Measurements from ENCODE around the gene TMEM200C. TPM values are rescaled to one million over a fixed set of nuclear protein-coding genes. Genes with fewer than 3 reads are reported as not detected.

TMEM200C gene
- total and polyA plus RNA-seq, 8 donors = 0.79 to 4.9 (median 2.1) TPM

GRCh38 chr18:5914951-5915350 lies 19.6 kb upstream of the TMEM200C start:
- no peaks in the 10 kb centered on the region for H3K9me3 ChIP-seq
- DNase-seq (no peak), ATAC-seq (no peak)
- no peak for TF ChIP-seq CTCF (IDR thresholded peaks at IDR 0.05)
- H3K4me3 ChIP-seq = no peak overlapping the region
- no peaks in the 10 kb centered on the region for H3K36me3 ChIP-seq
- H3K27me3 ChIP-seq = no peaks in the 10 kb centered on the region
- H3K27ac ChIP-seq = no peak overlapping the region
- intact Hi-C loops (cut with DNase I) = no loop called here
- no peaks in the 10 kb centered on the region for H3K4me1 ChIP-seq

GRCh38 chr18:5914016-5914415 lies 18.7 kb upstream of the TMEM200C start:
- no peak for DNase-seq
- no peak for ATAC-seq
- H3K36me3 ChIP-seq = no peaks in the 10 kb centered on the region

DNA sequence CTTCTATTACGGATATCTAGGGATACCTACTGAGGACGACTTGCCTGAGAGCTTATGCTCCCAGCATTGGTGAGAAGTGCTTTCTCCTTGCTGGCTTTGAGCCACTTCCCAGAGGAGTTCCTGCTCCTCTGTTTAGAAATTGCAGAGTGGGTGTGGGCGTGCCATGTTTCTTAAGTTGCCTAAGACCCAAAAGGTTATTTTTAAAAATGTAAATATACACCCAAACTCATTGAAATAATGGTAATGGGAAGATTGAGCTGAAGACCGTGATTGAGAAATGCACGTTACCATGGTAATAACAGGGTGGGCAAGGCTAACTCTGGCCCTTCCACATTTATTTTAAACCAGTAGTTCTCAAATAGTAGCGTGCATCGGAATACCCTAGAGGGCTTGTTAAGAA lies 17.2 kb upstream of the TMEM200C start:
- Histone ChIP-seq H3K4me3 (no peak overlapping the region), H3K36me3 (no peaks in the 10 kb centered on the region), H3K4me1 (no peaks in the 10 kb centered on the region), H3K9me3 (no peaks in the 10 kb centered on the region), H3K27me3 (no peaks in the 10 kb centered on the region), H3K27ac (no peak overlapping the region)
- DNase-seq = peak in 1 of 4 donors; percentile 42
- intact Hi-C loops (cut with DNase I) = no loop called here
- ATAC-seq = peak; percentile 73
- no peak for TF ChIP-seq CTCF (IDR thresholded peaks at IDR 0.05)

More at GRCh38 chr18:5914016-5914415, 18.7 kb upstream of the TMEM200C start:
- no peaks in the 10 kb centered on the region for H3K4me1 ChIP-seq
- H3K9me3 ChIP-seq = no peaks in the 10 kb centered on the region
- H3K27ac ChIP-seq = no peak overlapping the region
- TF ChIP-seq CTCF (IDR thresholded peaks at IDR 0.05) = no peak
- no peaks in the 10 kb centered on the region for H3K27me3 ChIP-seq
- no peak overlapping the region for H3K4me3 ChIP-seq
- intact Hi-C loops (cut with DNase I) = no loop called here

DNA sequence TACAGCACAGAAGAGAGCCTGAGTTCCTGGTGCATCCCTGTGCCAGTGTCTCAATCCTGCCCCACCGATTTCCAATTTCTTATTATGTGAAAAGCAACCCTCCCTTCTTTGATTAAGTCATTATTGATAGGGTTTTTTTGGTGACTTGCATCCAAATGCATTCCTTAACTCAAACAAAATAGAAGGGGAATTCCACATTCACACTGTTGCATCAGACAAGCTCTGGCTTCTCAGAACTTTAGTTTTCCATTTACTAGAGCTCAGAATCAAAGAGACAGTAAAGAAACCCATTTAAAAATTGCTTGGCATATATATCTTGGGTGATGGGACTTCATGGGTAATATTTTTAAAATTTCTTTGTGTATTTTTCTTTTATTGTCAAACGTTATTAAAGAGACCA lies 13.8 kb upstream of the TMEM200C start:
- DNase-seq (no peak), ATAC-seq (no peak)
- Histone ChIP-seq H3K4me3 (no peak overlapping the region), H3K27me3 (peaks cover 0 to 6% of the 10 kb centered on the region in 2 donors), H3K9me3 (no peaks in the 10 kb centered on the region), H3K4me1 (no peaks in the 10 kb centered on the region), H3K27ac (no peak overlapping the region), H3K36me3 (no peaks in the 10 kb centered on the region)
- intact Hi-C loops (cut with DNase I) = no loop called here
- TF ChIP-seq CTCF (IDR thresholded peaks at IDR 0.05) = no peak

- Histone ChIP-seq H3K27me3 (peaks cover 0 to 30% of the 10 kb centered on the region in 2 donors), H3K4me1 (no peaks in the 10 kb centered on the region), H3K27ac (no peak overlapping the region), H3K4me3 (no peak overlapping the region), H3K9me3 (no peaks in the 10 kb centered on the region), H3K36me3 (no peaks in the 10 kb centered on the region)
- DNase-seq = no peak
- no peak for TF ChIP-seq CTCF (IDR thresholded peaks at IDR 0.05)
- intact Hi-C loops (cut with DNase I) = no loop called here
- no peak for ATAC-seq
Observed at GRCh38 chr18:5903386-5903785, 8.1 kb upstream of the TMEM200C start.
